HepG2 (cell line): ENCODE measurements around the gene COX5B. TPM values are rescaled to one million over a fixed set of nuclear protein-coding genes. Genes with fewer than 3 reads are reported as not detected.

Source experiments
- CENPBD1 ChIP-seq: sonication (generic); formaldehyde crosslinking; IDR thresholded peaks from 2 replicates; pipeline ENCODE4 v1.8.0; 2022; ENCODE audit warnings: missing genetic modification reagents, low read depth, mild to moderate bottlenecking, borderline replicate concordance
- MEF2D ChIP-seq: sonication (generic); formaldehyde crosslinking; IDR thresholded peaks from 2 replicates; pipeline ENCODE4 v1.5.1; 2020; ENCODE audit warnings: mild to moderate bottlenecking, missing genetic modification reagents
- RBAK ChIP-seq: sonication (generic); formaldehyde crosslinking; IDR thresholded peaks from 2 replicates; pipeline ENCODE4 v1.5.1; 2020; ENCODE audit warnings: mild to moderate bottlenecking, missing genetic modification reagents
- RXRA ChIP-seq: sonication (generic); formaldehyde crosslinking; IDR thresholded peaks from 2 replicates; pipeline ENCODE4 v1.5.1; 2020; ENCODE audit warnings: missing genetic modification reagents
- ZFP36L1 ChIP-seq: sonication (generic); formaldehyde crosslinking; IDR thresholded peaks from 2 replicates; pipeline ENCODE4 v1.8.0; 2022; ENCODE audit warnings: mild to moderate bottlenecking, missing genetic modification reagents, moderate library complexity
- ZMYM4 ChIP-seq: sonication (generic); formaldehyde crosslinking; IDR thresholded peaks from 2 replicates; pipeline ENCODE4 v1.8.1; 2023; ENCODE audit warnings: mild to moderate bottlenecking, missing genetic modification reagents
- ZNF142 ChIP-seq: sonication (generic); formaldehyde crosslinking; IDR thresholded peaks from 2 replicates; pipeline ENCODE4 v1.4.0; 2020; ENCODE audit warnings: missing genetic modification reagents
- ZNF563 ChIP-seq: sonication (generic); formaldehyde crosslinking; IDR thresholded peaks from 2 replicates; pipeline ENCODE4 v1.8.0; 2022; ENCODE audit warnings: mild to moderate bottlenecking, moderate library complexity, missing genetic modification reagents
- ZNF609 ChIP-seq: sonication (generic); formaldehyde crosslinking; IDR thresholded peaks from 2 replicates; pipeline ENCODE4 v1.4.0; 2020; ENCODE audit warnings: mild to moderate bottlenecking, missing genetic modification reagents, borderline replicate concordance
- polyA plus RNA-seq, 8 experiments: library from polyadenylated mRNA; depleted of rRNA in 3 of 8; stranded (reverse) in 7 of 8; unstranded in 1 of 8; fragments of >200 nt; fragmentation: Illumina TruSeq in 4 of 8; extraction: Trizol in 4 of 8; gene quantifications; 2 replicates each; pipeline versions ENCODE4 v1.2.1 to v1.2.3, GENCODE V29; 2011 to 2016; ENCODE audit warnings: low read depth in 4 of 8, missing spikeins in 1 of 8, mixed read lengths in 1 of 8; ENCODE audit not compliant: insufficient read depth in 1 of 8
- total RNA-seq, 5 experiments: library from RNA; depleted of rRNA; stranded (reverse); fragments of >200 nt; fragmentation: Illumina TruSeq; extraction: Trizol; gene quantifications; 2 replicates each; pipeline ENCODE4 v1.2.3, GENCODE V29; 2016; ENCODE audit warnings: low read depth in 1 of 5
- TF ChIP-seq, protein P1 (sequence below): IDR thresholded peaks from 2 replicates; pipeline ENCODE4 v1.6.1; 2016; ENCODE audit warnings: low read depth, missing genetic modification reagents, missing compliant biosample characterization

The COX5B gene
- total and polyA plus RNA-seq, 2 of the 13 experiments (the other 11 are each of a cell fraction or from before 2014, with no cell fraction given), result 453 to 536 TPM

DNA sequence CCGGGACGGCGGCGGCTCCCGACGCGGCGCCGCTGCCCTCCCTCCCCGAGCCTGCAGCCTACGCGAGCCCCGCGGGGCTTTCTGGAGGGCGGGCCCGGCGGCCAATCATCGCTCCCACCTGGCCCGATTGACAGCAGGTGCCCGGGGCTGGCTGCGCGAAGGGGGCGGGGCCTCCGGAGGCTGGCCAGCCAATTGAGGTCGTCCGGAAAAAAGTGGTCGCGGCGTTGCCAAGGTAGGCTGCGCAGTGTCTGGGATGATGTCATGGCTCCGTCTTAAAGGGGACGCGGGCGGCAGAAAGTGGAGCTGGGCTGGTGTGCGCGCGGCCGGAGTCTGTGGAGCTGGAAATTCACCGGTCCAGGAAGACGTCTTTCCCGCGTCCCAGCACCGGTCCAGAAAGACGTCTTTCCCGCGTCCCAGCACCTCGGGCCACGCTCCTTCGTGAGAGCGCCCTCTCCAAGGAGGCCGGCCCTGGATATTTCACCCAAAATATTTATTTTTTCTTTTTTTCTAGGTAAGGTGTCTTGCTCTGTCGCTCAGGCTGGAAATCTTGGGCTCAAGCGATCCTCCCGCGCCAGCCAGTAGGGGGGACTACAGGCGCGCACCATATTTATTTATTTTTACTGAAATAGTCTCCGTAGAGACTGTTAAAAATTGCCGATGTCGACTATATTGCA, 18.2 kb downstream of the COX5B start, which contains the start of gene ACTR1B (continued):
- no peak for TF ChIP-seq CENPBD1 (CRISPR knock-in tag)
- TF ChIP-seq RBAK (CRISPR knock-in tag), result no peak
- no peak for TF ChIP-seq ZFP36L1 (CRISPR knock-in tag)
- peak; percentile 82 for TF ChIP-seq ZMYM4 (CRISPR knock-in tag)
- no peak for TF ChIP-seq ZNF563 (CRISPR knock-in tag)
- peak; percentile 78 for TF ChIP-seq MEF2D (CRISPR knock-in tag)
- 0 out of 2 replicates have a peak, but pooled peaks have one; percentile 48 for TF ChIP-seq RXRA (CRISPR knock-in tag)
- TF ChIP-seq, protein P1, sequence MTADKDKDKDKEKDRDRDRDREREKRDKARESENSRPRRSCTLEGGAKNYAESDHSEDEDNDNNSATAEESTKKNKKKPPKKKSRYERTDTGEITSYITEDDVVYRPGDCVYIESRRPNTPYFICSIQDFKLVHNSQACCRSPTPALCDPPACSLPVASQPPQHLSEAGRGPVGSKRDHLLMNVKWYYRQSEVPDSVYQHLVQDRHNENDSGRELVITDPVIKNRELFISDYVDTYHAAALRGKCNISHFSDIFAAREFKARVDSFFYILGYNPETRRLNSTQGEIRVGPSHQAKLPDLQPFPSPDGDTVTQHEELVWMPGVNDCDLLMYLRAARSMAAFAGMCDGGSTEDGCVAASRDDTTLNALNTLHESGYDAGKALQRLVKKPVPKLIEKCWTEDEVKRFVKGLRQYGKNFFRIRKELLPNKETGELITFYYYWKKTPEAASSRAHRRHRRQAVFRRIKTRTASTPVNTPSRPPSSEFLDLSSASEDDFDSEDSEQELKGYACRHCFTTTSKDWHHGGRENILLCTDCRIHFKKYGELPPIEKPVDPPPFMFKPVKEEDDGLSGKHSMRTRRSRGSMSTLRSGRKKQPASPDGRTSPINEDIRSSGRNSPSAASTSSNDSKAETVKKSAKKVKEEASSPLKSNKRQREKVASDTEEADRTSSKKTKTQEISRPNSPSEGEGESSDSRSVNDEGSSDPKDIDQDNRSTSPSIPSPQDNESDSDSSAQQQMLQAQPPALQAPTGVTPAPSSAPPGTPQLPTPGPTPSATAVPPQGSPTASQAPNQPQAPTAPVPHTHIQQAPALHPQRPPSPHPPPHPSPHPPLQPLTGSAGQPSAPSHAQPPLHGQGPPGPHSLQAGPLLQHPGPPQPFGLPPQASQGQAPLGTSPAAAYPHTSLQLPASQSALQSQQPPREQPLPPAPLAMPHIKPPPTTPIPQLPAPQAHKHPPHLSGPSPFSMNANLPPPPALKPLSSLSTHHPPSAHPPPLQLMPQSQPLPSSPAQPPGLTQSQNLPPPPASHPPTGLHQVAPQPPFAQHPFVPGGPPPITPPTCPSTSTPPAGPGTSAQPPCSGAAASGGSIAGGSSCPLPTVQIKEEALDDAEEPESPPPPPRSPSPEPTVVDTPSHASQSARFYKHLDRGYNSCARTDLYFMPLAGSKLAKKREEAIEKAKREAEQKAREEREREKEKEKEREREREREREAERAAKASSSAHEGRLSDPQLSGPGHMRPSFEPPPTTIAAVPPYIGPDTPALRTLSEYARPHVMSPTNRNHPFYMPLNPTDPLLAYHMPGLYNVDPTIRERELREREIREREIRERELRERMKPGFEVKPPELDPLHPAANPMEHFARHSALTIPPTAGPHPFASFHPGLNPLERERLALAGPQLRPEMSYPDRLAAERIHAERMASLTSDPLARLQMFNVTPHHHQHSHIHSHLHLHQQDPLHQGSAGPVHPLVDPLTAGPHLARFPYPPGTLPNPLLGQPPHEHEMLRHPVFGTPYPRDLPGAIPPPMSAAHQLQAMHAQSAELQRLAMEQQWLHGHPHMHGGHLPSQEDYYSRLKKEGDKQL (CRISPR knock-in tag), result peak; percentile 28; the same call in 1 of the 2 replicates
- TF ChIP-seq ZNF609 (CRISPR knock-in tag), result peak; percentile 43; the same call in 1 of the 2 replicates
- peak; percentile 96 for TF ChIP-seq ZNF142 (CRISPR knock-in tag)
